ENCODE data around the gene RBFOX1.

GRCh38 chr16:7422036-7422888, 89.6 kb downstream of the RBFOX1 start:
- TF ChIP-seq, protein P1, sequence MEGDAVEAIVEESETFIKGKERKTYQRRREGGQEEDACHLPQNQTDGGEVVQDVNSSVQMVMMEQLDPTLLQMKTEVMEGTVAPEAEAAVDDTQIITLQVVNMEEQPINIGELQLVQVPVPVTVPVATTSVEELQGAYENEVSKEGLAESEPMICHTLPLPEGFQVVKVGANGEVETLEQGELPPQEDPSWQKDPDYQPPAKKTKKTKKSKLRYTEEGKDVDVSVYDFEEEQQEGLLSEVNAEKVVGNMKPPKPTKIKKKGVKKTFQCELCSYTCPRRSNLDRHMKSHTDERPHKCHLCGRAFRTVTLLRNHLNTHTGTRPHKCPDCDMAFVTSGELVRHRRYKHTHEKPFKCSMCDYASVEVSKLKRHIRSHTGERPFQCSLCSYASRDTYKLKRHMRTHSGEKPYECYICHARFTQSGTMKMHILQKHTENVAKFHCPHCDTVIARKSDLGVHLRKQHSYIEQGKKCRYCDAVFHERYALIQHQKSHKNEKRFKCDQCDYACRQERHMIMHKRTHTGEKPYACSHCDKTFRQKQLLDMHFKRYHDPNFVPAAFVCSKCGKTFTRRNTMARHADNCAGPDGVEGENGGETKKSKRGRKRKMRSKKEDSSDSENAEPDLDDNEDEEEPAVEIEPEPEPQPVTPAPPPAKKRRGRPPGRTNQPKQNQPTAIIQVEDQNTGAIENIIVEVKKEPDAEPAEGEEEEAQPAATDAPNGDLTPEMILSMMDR (IDR thresholded peaks at IDR 0.05): no peak
- no peak for TF ChIP-seq POLR2A (IDR thresholded peaks at IDR 0.05)
- no peak for TF ChIP-seq POLR2AphosphoS5 (IDR thresholded peaks at IDR 0.05)
